A549 (cell line): Measurements from ENCODE around the gene MFAP3L. TPM values are rescaled to one million over a fixed set of nuclear protein-coding genes. Genes with fewer than 3 reads are reported as not detected.

Experiments
- ATAC-seq, 2 experiments: fragments of 200-7000 bp in 1 of 2; fragments of >200 bp in 1 of 2; cut with Nextera tagmentation in 1 of 2; cut with Tn5 transposase in 1 of 2; 3 replicates each; pipeline versions ENCODE4 v1.8.0 to v1.9.1; 2018 to 2020; ENCODE audit warnings: mild to moderate bottlenecking in 1 of 2, moderate library complexity in 1 of 2
- CTCF ChIA-PET: fragments of 300-600 bp; sonication (Branson Sonifier 250); formaldehyde crosslinking; extraction: SDS; loops from one replicate; lab custom pipeline; 2021; ENCODE audit warnings: antibody characterized with exemption, inconsistent platforms; lab: Yijun Ruan, JAX
- POLR2A ChIA-PET: fragments of 350-600 bp; formaldehyde crosslinking; extraction: SDS; loops from one replicate; lab custom pipeline; 2021; ENCODE audit warnings: antibody characterized with exemption, inconsistent platforms; lab: Yijun Ruan, JAX
- DNase-seq, 2 experiments: peaks; one replicate each; pipeline versions ENCODE4 v3.0.0 to v3.0.0-alpha.2; 2011 to 2016; ENCODE audit warnings: low read depth in 1 of 2, low spot score in 1 of 2
- FAIRE-seq: peaks from 2 replicates; lab custom pipeline; 2011; peaks lifted over from hg19 to GRCh38; lab: Jason Lieb, UNC
- H3K27ac ChIP-seq, 2 experiments: fragments of >200 bp; sonication (Bioruptor Twin); formaldehyde crosslinking; 3 replicates each; pipeline ENCODE4 v1.5.1; 2016 to 2017
- H3K4me1 ChIP-seq: fragments of >200 bp; sonication (Bioruptor Twin); formaldehyde crosslinking; 3 replicates; pipeline ENCODE4 v1.6.1; 2016
- H3K4me2 ChIP-seq: fragments of >200 bp; sonication (Bioruptor Twin); formaldehyde crosslinking; 3 replicates; pipeline ENCODE4 v1.6.1; 2016
- H3K4me3 ChIP-seq: fragments of >200 bp; sonication (Bioruptor Twin); formaldehyde crosslinking; 3 replicates; pipeline ENCODE4 v1.5.1; 2016
- H3K9me3 ChIP-seq: fragments of >200 bp; sonication (Bioruptor Twin); formaldehyde crosslinking; 3 replicates; pipeline ENCODE4 v1.6.1; 2016
- BHLHE40 ChIP-seq: IDR thresholded peaks from 2 replicates; pipeline ENCODE4 v1.6.1; 2012; ENCODE audit warnings: low read depth, low read length, inconsistent platforms
- CBX2 ChIP-seq: fragments of 200-600 bp; sonication (generic); IDR thresholded peaks from 2 replicates; pipeline ENCODE4 v1.6.1; 2016; ENCODE audit warnings: low read depth, mild to moderate bottlenecking, borderline replicate concordance
- CHD2 ChIP-seq: fragments of 150-350 bp; IDR thresholded peaks from 2 replicates; pipeline ENCODE4 v1.6.1; 2014; ENCODE audit warnings: low read length; ENCODE audit not compliant: partially characterized antibody
- CHD4 ChIP-seq: fragments of 200-600 bp; sonication (generic); IDR thresholded peaks from 2 replicates; pipeline ENCODE4 v1.6.1; 2016; ENCODE audit warnings: antibody characterized with exemption, mild to moderate bottlenecking, borderline replicate concordance
- EP300 ChIP-seq, 2 experiments: fragments of >200 bp; sonication (Bioruptor Twin); formaldehyde crosslinking; IDR thresholded peaks; 2 replicates in 1 of 2; 3 replicates in 1 of 2; pipeline ENCODE4 v1.6.1; 2016 to 2017
- FOSL2 ChIP-seq, 2 experiments: fragments of 450-650 bp in 1 of 2; fragments of >200 bp in 1 of 2; sonication (Bioruptor Twin) in 1 of 2; formaldehyde crosslinking; IDR thresholded peaks; 2 replicates each; pipeline versions ENCODE4 v1.5.0 to v1.6.1; 2016 to 2020; ENCODE audit warnings: mild to moderate bottlenecking in 1 of 2, moderate library complexity in 1 of 2
- FOXS1 ChIP-seq: fragments of 250-450 bp; sonication (Bioruptor Pico); IDR thresholded peaks from 2 replicates; pipeline ENCODE4 v1.5.0; 2020; ENCODE audit warnings: mild to moderate bottlenecking, moderate library complexity
- HDAC2 ChIP-seq: fragments of 200-600 bp; sonication (generic); IDR thresholded peaks from 2 replicates; pipeline ENCODE4 v1.6.1; 2016
- HEYL ChIP-seq: fragments of 250-450 bp; sonication (Bioruptor Pico); IDR thresholded peaks from 2 replicates; pipeline ENCODE4 v1.8.0; 2021; ENCODE audit warnings: mild to moderate bottlenecking, moderate library complexity
- JUN ChIP-seq, 2 experiments: fragments of >200 bp; sonication (Bioruptor Twin); formaldehyde crosslinking; IDR thresholded peaks; 2 replicates in 1 of 2; 3 replicates in 1 of 2; pipeline ENCODE4 v1.6.1; 2016 to 2017
- JUNB ChIP-seq: fragments of >200 bp; sonication (Bioruptor Twin); formaldehyde crosslinking; IDR thresholded peaks from 2 replicates; pipeline ENCODE4 v1.6.1; 2016
- KDM5A ChIP-seq: fragments of 200-600 bp; sonication (generic); IDR thresholded peaks from 2 replicates; pipeline ENCODE4 v1.6.1; 2016; ENCODE audit warnings: antibody characterized with exemption, mild to moderate bottlenecking
- MAFK ChIP-seq: fragments of 450-650 bp; IDR thresholded peaks from 2 replicates; pipeline ENCODE4 v1.6.1; 2014; ENCODE audit not compliant: partially characterized antibody
- MYC ChIP-seq: IDR thresholded peaks from 2 replicates; pipeline ENCODE4 v1.6.1; 2012; ENCODE audit warnings: mild to moderate bottlenecking, inconsistent platforms, low read length, improper control_type of control experiment, borderline replicate concordance
- RARB ChIP-seq: fragments of 250-450 bp; sonication (Bioruptor Pico); IDR thresholded peaks from 2 replicates; pipeline ENCODE4 v1.8.0; 2021; ENCODE audit warnings: mild to moderate bottlenecking, moderate library complexity
- RCOR1 ChIP-seq: fragments of 150-350 bp; IDR thresholded peaks from 2 replicates; pipeline ENCODE4 v1.6.1; 2014; ENCODE audit warnings: antibody characterized with exemption, low read length, low read depth
- SREBF2 ChIP-seq: fragments of 450-650 bp; IDR thresholded peaks from 2 replicates; pipeline ENCODE4 v1.6.1; 2014; ENCODE audit warnings: mild to moderate bottlenecking, moderate library complexity
- TP53 ChIP-seq: fragments of 250-450 bp; sonication (Bioruptor Pico); IDR thresholded peaks from 2 replicates; pipeline ENCODE4 v1.5.0; 2021; ENCODE audit warnings: mild to moderate bottlenecking, moderate library complexity
- ZC3H11A ChIP-seq: fragments of 450-650 bp; IDR thresholded peaks from 2 replicates; pipeline ENCODE4 v1.6.1; 2014; ENCODE audit warnings: antibody characterized with exemption, mild to moderate bottlenecking
- ZNF302 ChIP-seq: fragments of 250-450 bp; sonication (Bioruptor Pico); IDR thresholded peaks from 2 replicates; pipeline ENCODE4 v1.9.0; 2021; ENCODE audit warnings: inconsistent platforms, mild to moderate bottlenecking, moderate library complexity
- ZSCAN20 ChIP-seq: fragments of 250-450 bp; sonication (Bioruptor Pico); IDR thresholded peaks from 2 replicates; pipeline ENCODE4 v1.8.0; 2022; ENCODE audit warnings: mild to moderate bottlenecking, moderate library complexity
- WGBS: methylation state at CpG from one replicate; pipeline ENCODE4 v1.1.6; 2017; ENCODE audit errors: missing lambda C conversion rate; 5-methylcytosine and 5-hydroxymethylcytosine counted together
- polyA plus RNA-seq, 4 experiments: library from polyadenylated mRNA; depleted of rRNA in 3 of 4; stranded (reverse); fragments of >200 nt; fragmentation: RNase III in 1 of 4; extraction: RNeasy Plus Mini Kit Qiagen cat#74134 plus additional on column Dnase treatment in 1 of 4; gene quantifications; 2 replicates in 3 of 4; 3 replicates in 1 of 4; pipeline ENCODE4 v1.2.3, GENCODE V29; 2011 to 2017
- TF ChIP-seq, protein P1 (sequence below): fragments of 200-600 bp; sonication (generic); IDR thresholded peaks from 2 replicates; pipeline ENCODE4 v1.6.1; 2016; ENCODE audit warnings: antibody characterized with exemption, mild to moderate bottlenecking, moderate library complexity
- TF ChIP-seq, protein P2 (sequence below): fragments of >200 bp; sonication (Bioruptor Twin); formaldehyde crosslinking; IDR thresholded peaks from 3 replicates; pipeline ENCODE4 v1.5.1; 2016

The MFAP3L gene
- polyA plus RNA-seq, 2 of the 4 experiments (the other 2 are of a cell fraction), result 7.0 to 7.5 TPM

DNA sequence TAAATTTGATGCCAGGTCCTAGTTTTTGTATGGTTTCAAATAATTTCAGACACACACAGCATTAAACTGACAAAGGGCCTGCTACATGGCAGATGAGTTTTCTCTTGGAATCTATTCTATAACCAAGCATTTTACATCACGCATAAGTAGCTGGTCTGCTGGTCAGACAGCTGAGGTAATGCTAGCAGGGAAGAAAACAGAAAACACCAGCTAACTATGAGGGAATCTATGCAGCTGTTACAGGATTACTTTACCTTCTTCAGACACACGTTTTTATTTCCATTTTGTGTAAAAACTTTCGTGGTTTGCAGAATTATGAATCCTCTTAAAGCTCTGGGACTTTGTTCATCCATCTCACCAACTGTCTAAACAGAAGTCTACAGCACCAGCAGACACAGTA lies 42.0 kb downstream of the MFAP3L start:
- ATAC-seq, result no peak

DNA sequence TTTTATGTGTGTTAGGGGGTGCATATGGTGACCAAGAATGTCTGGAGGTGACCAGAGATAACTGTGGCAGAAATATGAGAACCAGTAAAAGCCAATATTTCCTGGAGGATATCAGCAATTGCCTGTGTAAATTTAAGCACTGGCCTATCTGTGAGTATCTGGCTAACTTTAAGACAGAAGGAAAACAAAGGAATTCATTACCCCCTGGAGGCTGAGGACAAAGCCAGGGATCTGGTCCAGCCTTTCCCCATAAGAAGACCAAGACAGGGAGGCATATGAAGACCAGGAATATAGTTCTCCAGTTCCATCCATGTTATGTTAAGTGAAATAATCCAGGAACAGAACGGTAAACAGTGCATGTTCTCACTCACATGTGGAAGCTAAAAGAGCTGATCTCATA lies 49.2 kb downstream of the MFAP3L start:
- ChIA-PET CTCF (interaction anchor here (0.6 kb wide), 1 partner anchor 26 kb away, joined by 3 read pairs; no protein-coding TSS in a partner anchor), POLR2A (no interaction called here)
- ATAC-seq (no peak), DNase-seq (no peak), FAIRE-seq (no peak)
- Histone ChIP-seq H3K4me1 (peaks cover 20% of the 10 kb centered on the region), H3K4me2 (no peak overlapping the region), H3K9me3 (no peaks in the 10 kb centered on the region), H3K4me3 (no peak overlapping the region), H3K27ac (peak overlapping the region in 1 of 2 experiments; percentile 47; a peak in 2 of 6 replicates)
- WGBS, result 65% methylated on average over 1 of the region's 1 CpG
- TF ChIP-seq FOXS1 (CRISPR knock-in tag), result no peak
- TF ChIP-seq FOSL2 (IDR thresholded peaks at IDR 0.05), result no peak
- TF ChIP-seq FOSL2 (CRISPR knock-in tag; IDR thresholded peaks at IDR 0.05), result no peak
- TF ChIP-seq SREBF2, result no peak
- no peak for TF ChIP-seq TP53

More for the DNA sequence above, 42.0 kb downstream of the MFAP3L start:
- Histone ChIP-seq H3K27ac (no peak overlapping the region), H3K4me2 (no peak overlapping the region), H3K4me1 (peaks cover 10% of the 10 kb centered on the region), H3K4me3 (no peak overlapping the region), H3K9me3 (no peaks in the 10 kb centered on the region)
- no peak for TF ChIP-seq RCOR1
- no peak for TF ChIP-seq RARB (CRISPR knock-in tag)
- no peak for TF ChIP-seq MAFK
- TF ChIP-seq JUN (IDR thresholded peaks at IDR 0.05), result no peak
- no peak for TF ChIP-seq ZC3H11A
- no peak for TF ChIP-seq HEYL
- no peak for TF ChIP-seq CHD4
- no peak for TF ChIP-seq ZSCAN20 (CRISPR knock-in tag)
- no peak for TF ChIP-seq CBX2
- TF ChIP-seq, protein P1, sequence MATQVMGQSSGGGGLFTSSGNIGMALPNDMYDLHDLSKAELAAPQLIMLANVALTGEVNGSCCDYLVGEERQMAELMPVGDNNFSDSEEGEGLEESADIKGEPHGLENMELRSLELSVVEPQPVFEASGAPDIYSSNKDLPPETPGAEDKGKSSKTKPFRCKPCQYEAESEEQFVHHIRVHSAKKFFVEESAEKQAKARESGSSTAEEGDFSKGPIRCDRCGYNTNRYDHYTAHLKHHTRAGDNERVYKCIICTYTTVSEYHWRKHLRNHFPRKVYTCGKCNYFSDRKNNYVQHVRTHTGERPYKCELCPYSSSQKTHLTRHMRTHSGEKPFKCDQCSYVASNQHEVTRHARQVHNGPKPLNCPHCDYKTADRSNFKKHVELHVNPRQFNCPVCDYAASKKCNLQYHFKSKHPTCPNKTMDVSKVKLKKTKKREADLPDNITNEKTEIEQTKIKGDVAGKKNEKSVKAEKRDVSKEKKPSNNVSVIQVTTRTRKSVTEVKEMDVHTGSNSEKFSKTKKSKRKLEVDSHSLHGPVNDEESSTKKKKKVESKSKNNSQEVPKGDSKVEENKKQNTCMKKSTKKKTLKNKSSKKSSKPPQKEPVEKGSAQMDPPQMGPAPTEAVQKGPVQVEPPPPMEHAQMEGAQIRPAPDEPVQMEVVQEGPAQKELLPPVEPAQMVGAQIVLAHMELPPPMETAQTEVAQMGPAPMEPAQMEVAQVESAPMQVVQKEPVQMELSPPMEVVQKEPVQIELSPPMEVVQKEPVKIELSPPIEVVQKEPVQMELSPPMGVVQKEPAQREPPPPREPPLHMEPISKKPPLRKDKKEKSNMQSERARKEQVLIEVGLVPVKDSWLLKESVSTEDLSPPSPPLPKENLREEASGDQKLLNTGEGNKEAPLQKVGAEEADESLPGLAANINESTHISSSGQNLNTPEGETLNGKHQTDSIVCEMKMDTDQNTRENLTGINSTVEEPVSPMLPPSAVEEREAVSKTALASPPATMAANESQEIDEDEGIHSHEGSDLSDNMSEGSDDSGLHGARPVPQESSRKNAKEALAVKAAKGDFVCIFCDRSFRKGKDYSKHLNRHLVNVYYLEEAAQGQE, result no peak
- no peak for TF ChIP-seq KDM5A
- TF ChIP-seq ZNF302, result no peak
- no peak for TF ChIP-seq BHLHE40
- no peak for TF ChIP-seq JUNB
- TF ChIP-seq MYC, result no peak
- TF ChIP-seq HDAC2, result no peak
- TF ChIP-seq, protein P2, sequence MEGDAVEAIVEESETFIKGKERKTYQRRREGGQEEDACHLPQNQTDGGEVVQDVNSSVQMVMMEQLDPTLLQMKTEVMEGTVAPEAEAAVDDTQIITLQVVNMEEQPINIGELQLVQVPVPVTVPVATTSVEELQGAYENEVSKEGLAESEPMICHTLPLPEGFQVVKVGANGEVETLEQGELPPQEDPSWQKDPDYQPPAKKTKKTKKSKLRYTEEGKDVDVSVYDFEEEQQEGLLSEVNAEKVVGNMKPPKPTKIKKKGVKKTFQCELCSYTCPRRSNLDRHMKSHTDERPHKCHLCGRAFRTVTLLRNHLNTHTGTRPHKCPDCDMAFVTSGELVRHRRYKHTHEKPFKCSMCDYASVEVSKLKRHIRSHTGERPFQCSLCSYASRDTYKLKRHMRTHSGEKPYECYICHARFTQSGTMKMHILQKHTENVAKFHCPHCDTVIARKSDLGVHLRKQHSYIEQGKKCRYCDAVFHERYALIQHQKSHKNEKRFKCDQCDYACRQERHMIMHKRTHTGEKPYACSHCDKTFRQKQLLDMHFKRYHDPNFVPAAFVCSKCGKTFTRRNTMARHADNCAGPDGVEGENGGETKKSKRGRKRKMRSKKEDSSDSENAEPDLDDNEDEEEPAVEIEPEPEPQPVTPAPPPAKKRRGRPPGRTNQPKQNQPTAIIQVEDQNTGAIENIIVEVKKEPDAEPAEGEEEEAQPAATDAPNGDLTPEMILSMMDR, result no peak
- TF ChIP-seq EP300 (IDR thresholded peaks at IDR 0.05), result no peak
- no peak for TF ChIP-seq CHD2
- DNase-seq, result no peak
- CTCF ChIA-PET, result interaction anchor here (0.6 kb wide), 1 partner anchor 17 kb away, joined by 3 read pairs; no protein-coding TSS in a partner anchor
- POLR2A ChIA-PET, result no interaction called here
- 37% methylated on average over 3 of the region's 3 CpGs for WGBS
- FAIRE-seq, result no peak
